Stimulated activated CD4-positive, alpha-beta T cell treated with anti-CD3 and anti-CD28 coated beads, Interleukin-15, amount 100 ng/mL, for 48 hours (primary cell): ENCODE data around the gene GBP3.
"Not testable (repeated sequence)": the region's sequence is repeated elsewhere in the genome, so short reads cannot be mapped to it uniquely, and the experiment has no call there.

ENCODE experiments used
- DNase-seq, 2 donors: peaks; one replicate each; pipeline ENCODE4 v3.0.0-alpha.2; 2020; ENCODE audit warnings: low read depth in 2 of 2

Gene GBP3

GRCh38 chr1:88979054-88979748, 43.5 kb downstream of the GBP3 start:
- no peak for DNase-seq

- DNase-seq = no peak
Observed at GRCh38 chr1:88976235-88976634, 46.4 kb downstream of the GBP3 start.

GRCh38 chr1:88974616-88975172, 48.0 kb downstream of the GBP3 start:
- DNase-seq = not testable (repeated sequence)

- DNase-seq = no peak
Observed at GRCh38 chr1:88973520-88974137, 49.0 kb downstream of the GBP3 start.

- DNase-seq = no peak
Observed at GRCh38 chr1:88961647-88962275, 60.9 kb downstream of the GBP3 start.

- no peak for DNase-seq
Observed at GRCh38 chr1:88961081-88961480, 61.6 kb downstream of the GBP3 start.
